Karpas-422 (cell line): ENCODE data around the gene RABAC1. TPM values are rescaled to one million over a fixed set of nuclear protein-coding genes. Genes with fewer than 3 reads are reported as not detected.
"Not testable (repeated sequence)": the region's sequence is repeated elsewhere in the genome, so short reads cannot be mapped to it uniquely, and the experiment has no call there.

Source experiments
- DNase-seq: peaks from one replicate; pipeline ENCODE4 v3.0.0-alpha.2; 2015
- H2AFZ ChIP-seq: fragments of 200-600 bp; sonication (generic); 2 replicates; pipeline ENCODE4 v1.6.1; 2014; ENCODE audit warnings: antibody characterized with exemption, low read length, mixed read lengths
- H3K27ac ChIP-seq: fragments of 200-600 bp; sonication (generic); 2 replicates; pipeline ENCODE4 v1.5.1; 2014; ENCODE audit warnings: mild to moderate bottlenecking, low read length, moderate library complexity
- H3K27me3 ChIP-seq: fragments of 200-600 bp; sonication (generic); 2 replicates; pipeline ENCODE4 v1.6.1; 2014; ENCODE audit warnings: low read length, mixed read lengths
- H3K36me3 ChIP-seq: fragments of 200-600 bp; sonication (generic); 2 replicates; pipeline ENCODE4 v1.6.1; 2014; ENCODE audit warnings: low read length, mixed read lengths; ENCODE audit not compliant: insufficient read depth
- H3K4me1 ChIP-seq: fragments of 200-600 bp; sonication (generic); 2 replicates; pipeline ENCODE4 v1.6.1; 2014; ENCODE audit warnings: mild to moderate bottlenecking, low read length, mixed read lengths
- H3K4me2 ChIP-seq: fragments of 200-600 bp; sonication (generic); 2 replicates; pipeline ENCODE4 v1.6.1; 2014; ENCODE audit warnings: low read length, low read depth, mild to moderate bottlenecking; ENCODE audit not compliant: poor library complexity, severe bottlenecking
- H3K4me3 ChIP-seq: fragments of 200-600 bp; sonication (generic); 2 replicates; pipeline ENCODE4 v1.5.1; 2014; ENCODE audit warnings: mild to moderate bottlenecking, antibody characterized with exemption, low read length, mixed read lengths
- H3K79me2 ChIP-seq: fragments of 200-600 bp; sonication (generic); 2 replicates; pipeline ENCODE4 v1.6.1; 2014; ENCODE audit warnings: mild to moderate bottlenecking, low read length, mixed read lengths
- H3K9ac ChIP-seq: fragments of 200-600 bp; sonication (generic); 2 replicates; pipeline ENCODE4 v1.6.0; 2014; ENCODE audit warnings: low read length
- H3K9me2 ChIP-seq: fragments of 200-600 bp; sonication (generic), shearing (Covaris generic); replicated peaks from 2 replicates; pipeline ENCODE4 v1.6.0; 2014; ENCODE audit warnings: mild to moderate bottlenecking, low read length, moderate library complexity; ENCODE audit not compliant: insufficient read depth
- H3K9me3 ChIP-seq: fragments of 300-700, 200-600 bp; sonication (generic); 2 replicates; pipeline ENCODE4 v1.6.1; 2014; ENCODE audit warnings: low read length, mixed read lengths
- H4K20me1 ChIP-seq: fragments of 200-600 bp; sonication (generic); 2 replicates; pipeline ENCODE4 v1.6.1; 2014; ENCODE audit warnings: mild to moderate bottlenecking, antibody characterized with exemption, low read length, low read depth; ENCODE audit not compliant: insufficient read depth
- total RNA-seq: library from RNA; depleted of rRNA; stranded (reverse); fragments of >200 nt; shearing (Covaris generic); gene quantifications from 2 replicates; pipeline ENCODE4 v1.2.3, GENCODE V29; 2014; ENCODE audit warnings: low replicate concordance

The RABAC1 gene
- total RNA-seq, 1 experiment from 2014 or later = 270 TPM

- H3K27ac ChIP-seq, H3K9me2 ChIP-seq, H3K9ac ChIP-seq, H3K9me3 ChIP-seq, DNase-seq, H3K79me2 ChIP-seq, H3K36me3 ChIP-seq, H3K4me2 ChIP-seq, H3K4me3 ChIP-seq, H3K27me3 ChIP-seq, H2AFZ ChIP-seq, H3K4me1 ChIP-seq: not testable (repeated sequence)
- peaks cover 22% of the 10 kb centered on the region; the same call in 1 of the 2 replicates for H4K20me1 ChIP-seq
Observed at GRCh38 chr19:41914424-41914834, 44.7 kb downstream of the RABAC1 start.

- H3K9me2 ChIP-seq = no peaks in the 10 kb centered on the region
- no peak overlapping the region for H3K27ac ChIP-seq
- H2AFZ ChIP-seq = no peak overlapping the region
- no peak for DNase-seq
- no peaks in the 10 kb centered on the region for H3K79me2 ChIP-seq
- peaks cover 10% of the 10 kb centered on the region for H3K4me1 ChIP-seq
- H3K27me3 ChIP-seq = no peaks in the 10 kb centered on the region
- no peaks in the 10 kb centered on the region for H3K9me3 ChIP-seq
- peaks cover 23% of the 10 kb centered on the region; the same call in 1 of the 2 replicates for H4K20me1 ChIP-seq
- no peak overlapping the region for H3K9ac ChIP-seq
- H3K4me2 ChIP-seq = no peak overlapping the region
- H3K36me3 ChIP-seq = no peaks in the 10 kb centered on the region
- H3K4me3 ChIP-seq = no peak overlapping the region
Observed at GRCh38 chr19:41913538-41914423, 45.3 kb downstream of the RABAC1 start.

DNA sequence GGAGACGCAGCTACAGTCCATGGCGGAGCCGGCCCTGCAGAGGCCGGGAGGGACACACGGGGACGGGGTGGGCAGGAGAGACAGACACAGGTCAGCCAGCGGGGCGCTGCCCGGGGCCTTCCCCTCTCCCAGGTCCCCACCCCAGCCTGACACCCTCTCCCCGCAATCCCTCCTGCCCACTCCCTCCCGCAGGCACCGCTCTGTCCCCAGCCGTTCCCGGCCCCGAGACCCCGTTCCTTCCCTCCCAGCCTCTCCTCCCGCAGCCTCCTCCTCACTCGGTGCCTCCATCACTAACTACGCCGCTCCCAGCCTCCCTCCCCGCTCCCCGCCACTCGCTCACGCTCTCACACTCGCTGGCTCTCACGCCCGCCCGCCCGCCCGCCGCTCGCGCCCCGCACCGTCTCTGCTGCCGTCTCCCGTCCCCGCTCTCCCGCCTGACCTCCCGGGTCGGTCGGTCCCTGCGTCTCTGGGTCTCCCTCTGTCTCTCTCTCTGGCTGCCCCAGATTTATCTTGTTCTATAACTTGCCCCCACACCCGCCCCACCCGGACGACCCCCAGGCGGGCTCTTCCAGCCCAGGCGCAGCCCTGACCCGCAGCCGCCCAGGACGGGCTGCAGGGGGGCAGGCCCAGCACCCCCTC is 46.1 kb downstream of the RABAC1 start:
- Histone ChIP-seq H3K4me2 (no peak overlapping the region), H3K9me2 (no peaks in the 10 kb centered on the region), H2AFZ (no peak overlapping the region), H3K36me3 (no peaks in the 10 kb centered on the region), H3K4me3 (no peak overlapping the region), H3K4me1 (peaks cover 10% of the 10 kb centered on the region), H4K20me1 (peaks cover 23% of the 10 kb centered on the region; the same call in 1 of the 2 replicates), H3K27me3 (no peaks in the 10 kb centered on the region), H3K27ac (no peak overlapping the region), H3K9ac (no peak overlapping the region), H3K79me2 (no peaks in the 10 kb centered on the region), H3K9me3 (no peaks in the 10 kb centered on the region)
- no peak for DNase-seq

GRCh38 chr19:41911889-41912731 is 47.0 kb downstream of the RABAC1 start:
- no peak overlapping the region for H3K27ac ChIP-seq
- H2AFZ ChIP-seq = no peak overlapping the region
- H3K36me3 ChIP-seq = no peaks in the 10 kb centered on the region
- no peak overlapping the region for H3K9ac ChIP-seq
- H3K4me1 ChIP-seq = peaks cover 10% of the 10 kb centered on the region
- H3K4me2 ChIP-seq = no peak overlapping the region
- H3K9me3 ChIP-seq = no peaks in the 10 kb centered on the region
- H3K27me3 ChIP-seq = no peaks in the 10 kb centered on the region
- no peak overlapping the region for H3K4me3 ChIP-seq
- no peaks in the 10 kb centered on the region for H3K79me2 ChIP-seq
- DNase-seq = peak; percentile 59
- H3K9me2 ChIP-seq = no peaks in the 10 kb centered on the region
- peaks cover 23% of the 10 kb centered on the region; the same call in 1 of the 2 replicates for H4K20me1 ChIP-seq

GRCh38 chr19:41910992-41911888 is 47.9 kb downstream of the RABAC1 start:
- H3K9ac ChIP-seq = no peak overlapping the region
- H3K9me2 ChIP-seq = no peaks in the 10 kb centered on the region
- no peaks in the 10 kb centered on the region for H3K36me3 ChIP-seq
- no peak overlapping the region for H3K4me2 ChIP-seq
- H3K27ac ChIP-seq = no peak overlapping the region
- H3K9me3 ChIP-seq = no peaks in the 10 kb centered on the region
- H3K79me2 ChIP-seq = no peaks in the 10 kb centered on the region
- peaks cover 10% of the 10 kb centered on the region for H3K4me1 ChIP-seq
- DNase-seq = peak; percentile 52
- H2AFZ ChIP-seq = no peak overlapping the region
- H3K27me3 ChIP-seq = no peaks in the 10 kb centered on the region
- peaks cover 23% of the 10 kb centered on the region; the same call in 1 of the 2 replicates for H4K20me1 ChIP-seq
- H3K4me3 ChIP-seq = no peak overlapping the region

DNA sequence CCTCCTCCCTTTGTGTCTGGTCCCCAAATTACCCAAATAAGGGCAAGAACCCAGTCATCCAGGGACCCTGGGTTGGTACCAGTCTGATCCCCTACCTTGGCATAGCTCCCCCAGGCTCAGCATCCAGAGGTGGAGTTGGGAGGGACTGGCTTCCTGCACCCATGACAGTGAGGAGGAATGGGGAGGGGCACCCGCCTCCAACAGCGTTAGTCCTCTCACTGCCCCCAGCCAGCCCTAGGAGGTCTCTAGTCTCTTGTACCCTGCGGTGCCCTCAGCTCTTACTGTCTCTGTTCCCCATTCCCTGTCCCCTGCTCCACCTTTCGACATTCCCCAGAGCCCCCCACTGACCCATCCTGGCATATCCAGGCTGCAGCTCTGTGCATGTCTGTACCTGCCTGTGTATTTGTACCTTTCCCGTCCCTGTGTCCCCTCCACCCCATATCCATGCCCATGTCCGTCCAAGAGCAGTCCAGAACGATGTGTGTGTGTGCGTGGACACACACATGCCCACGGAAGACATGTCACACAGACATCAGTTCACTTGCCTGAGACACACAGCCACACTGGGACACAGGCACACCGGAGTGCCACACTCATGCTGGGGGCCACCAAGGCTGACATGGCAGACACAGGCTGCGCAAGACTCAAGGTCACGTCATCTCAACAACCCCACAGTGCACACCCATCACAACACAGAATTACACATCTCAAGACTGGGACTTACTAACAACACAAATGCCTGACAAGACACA is 48.7 kb downstream of the RABAC1 start:
- no peak overlapping the region for H3K4me2 ChIP-seq
- 0 out of 2 replicates have a peak, but pooled peaks cover 2% of the 10 kb centered on the region for H3K36me3 ChIP-seq
- DNase-seq = no peak
- no peaks in the 10 kb centered on the region for H3K27me3 ChIP-seq
- no peak overlapping the region for H3K27ac ChIP-seq
- H3K4me3 ChIP-seq = no peak overlapping the region
- H3K9ac ChIP-seq = no peak overlapping the region
- H3K4me1 ChIP-seq = peaks cover 10% of the 10 kb centered on the region
- peaks cover 21% of the 10 kb centered on the region; the same call in 1 of the 2 replicates for H4K20me1 ChIP-seq
- H3K79me2 ChIP-seq = no peaks in the 10 kb centered on the region
- H2AFZ ChIP-seq = no peak overlapping the region
- no peaks in the 10 kb centered on the region for H3K9me2 ChIP-seq
- no peaks in the 10 kb centered on the region for H3K9me3 ChIP-seq

GRCh38 chr19:41909706-41910105 is 49.4 kb downstream of the RABAC1 start:
- Histone ChIP-seq H3K4me2 (no peak overlapping the region), H3K79me2 (no peaks in the 10 kb centered on the region), H3K9me2 (no peaks in the 10 kb centered on the region), H3K36me3 (peaks cover 2% of the 10 kb centered on the region; the same call in 1 of the 2 replicates), H3K27ac (no peak overlapping the region), H3K9me3 (no peaks in the 10 kb centered on the region), H2AFZ (no peak overlapping the region), H3K9ac (no peak overlapping the region), H3K4me3 (no peak overlapping the region), H4K20me1 (peaks cover 18% of the 10 kb centered on the region; the same call in 1 of the 2 replicates), H3K4me1 (peaks cover 10% of the 10 kb centered on the region), H3K27me3 (no peaks in the 10 kb centered on the region)
- DNase-seq = no peak
